ENCODE results near the gene PRELID2. TPM values are rescaled to one million over a fixed set of nuclear protein-coding genes. Genes with fewer than 3 reads are reported as not detected.
"Not testable (repeated sequence)": the region's sequence is repeated elsewhere in the genome, so short reads cannot be mapped to it uniquely, and the experiment has no call there.

Gene PRELID2
- total RNA-seq, 4 donors from 2014 or later: 1.1 to 6.7 (median 1.2) TPM; not detected in 1

DNA sequence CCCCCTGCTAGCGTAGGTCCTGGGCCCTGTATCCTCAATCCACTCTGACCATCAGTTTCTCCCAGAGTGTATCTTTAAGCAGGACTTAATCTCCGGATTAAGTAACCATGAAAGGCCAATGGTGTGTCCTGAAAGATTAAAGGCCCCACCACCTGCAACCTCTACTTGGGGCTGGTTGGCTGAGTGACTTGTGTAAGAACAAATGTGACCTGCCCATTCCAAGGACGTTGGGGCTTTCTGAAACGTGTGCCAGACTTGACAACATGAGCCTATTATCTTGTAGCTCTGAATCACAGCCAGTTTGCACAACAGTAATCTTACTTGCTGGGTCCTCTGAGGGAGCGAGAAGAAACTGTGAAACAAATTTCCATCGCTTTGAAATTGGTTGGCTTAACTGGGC, 3.1 kb upstream of the PRELID2 start:
- Histone ChIP-seq H3K27ac (no peak overlapping the region), H3K36me3 (no peaks in the 10 kb centered on the region), H3K9me3 (no peaks in the 10 kb centered on the region), H3K4me1 (peaks cover 0 to 7% of the 10 kb centered on the region in 2 donors), H3K4me3 (no peak overlapping the region), H3K27me3 (no peaks in the 10 kb centered on the region)
- no peak for DNase-seq
- no peak for TF ChIP-seq POLR2A (IDR thresholded peaks at IDR 0.05)
- TF ChIP-seq, protein P1, sequence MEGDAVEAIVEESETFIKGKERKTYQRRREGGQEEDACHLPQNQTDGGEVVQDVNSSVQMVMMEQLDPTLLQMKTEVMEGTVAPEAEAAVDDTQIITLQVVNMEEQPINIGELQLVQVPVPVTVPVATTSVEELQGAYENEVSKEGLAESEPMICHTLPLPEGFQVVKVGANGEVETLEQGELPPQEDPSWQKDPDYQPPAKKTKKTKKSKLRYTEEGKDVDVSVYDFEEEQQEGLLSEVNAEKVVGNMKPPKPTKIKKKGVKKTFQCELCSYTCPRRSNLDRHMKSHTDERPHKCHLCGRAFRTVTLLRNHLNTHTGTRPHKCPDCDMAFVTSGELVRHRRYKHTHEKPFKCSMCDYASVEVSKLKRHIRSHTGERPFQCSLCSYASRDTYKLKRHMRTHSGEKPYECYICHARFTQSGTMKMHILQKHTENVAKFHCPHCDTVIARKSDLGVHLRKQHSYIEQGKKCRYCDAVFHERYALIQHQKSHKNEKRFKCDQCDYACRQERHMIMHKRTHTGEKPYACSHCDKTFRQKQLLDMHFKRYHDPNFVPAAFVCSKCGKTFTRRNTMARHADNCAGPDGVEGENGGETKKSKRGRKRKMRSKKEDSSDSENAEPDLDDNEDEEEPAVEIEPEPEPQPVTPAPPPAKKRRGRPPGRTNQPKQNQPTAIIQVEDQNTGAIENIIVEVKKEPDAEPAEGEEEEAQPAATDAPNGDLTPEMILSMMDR (IDR thresholded peaks at IDR 0.05 in 4 of 5, conservative IDR thresholded peaks at IDR 0.05 in 1 of 5): no peak
- in situ Hi-C loops (cut with MboI; ENCODE audit: low sequenced_read_pairs in 4 of 4) (loop anchor here in 2 of 4 donors (25.0 kb wide), 1 partner anchor 1651 kb away; no protein-coding TSS in a partner anchor), intact Hi-C loops (cut with DNase I; ENCODE audit: low total_unique reads) (loop anchor here (5.0 to 10.0 kb wide), 2 partner anchors 137 to 209 kb away; no protein-coding TSS in a partner anchor)
- no peak for ATAC-seq

DNA sequence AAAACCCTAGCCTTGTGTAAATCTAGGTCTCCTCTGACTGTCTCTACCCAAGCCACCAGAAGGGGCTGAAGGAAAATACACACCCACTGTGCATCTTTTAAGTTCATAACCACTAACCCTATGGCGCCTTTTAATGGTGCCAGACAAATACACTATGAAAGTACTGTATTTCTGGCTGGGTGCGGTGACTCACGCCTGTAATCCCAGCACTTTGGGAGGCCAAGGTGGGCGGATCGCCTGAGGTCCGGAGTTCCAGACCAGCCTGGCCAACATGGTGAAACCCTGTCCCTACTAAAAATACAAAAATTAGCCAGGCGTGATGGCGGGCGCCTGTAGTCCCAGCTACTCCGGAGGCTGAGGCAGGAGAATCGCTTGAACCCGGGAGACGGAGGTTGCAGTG, 1.1 kb upstream of the PRELID2 start:
- in situ Hi-C loops (cut with MboI; ENCODE audit: low sequenced_read_pairs in 4 of 4) (loop anchor here in 2 of 4 donors (25.0 kb wide), 1 partner anchor 1649 kb away; no protein-coding TSS in a partner anchor), intact Hi-C loops (cut with DNase I; ENCODE audit: low total_unique reads) (loop anchor here (5.0 to 10.0 kb wide), 2 partner anchors 139 to 211 kb away; no protein-coding TSS in a partner anchor)
- Histone ChIP-seq H3K4me3 (peak overlapping the region in 3 of 4 donors; percentile 63 to 75 (median 66)), H3K27ac (peak overlapping the region in 1 of 4 donors; percentile 66)
- not testable (repeated sequence) for H3K27me3 ChIP-seq, DNase-seq, H3K4me1 ChIP-seq, ATAC-seq, H3K9me3 ChIP-seq, H3K36me3 ChIP-seq

DNA sequence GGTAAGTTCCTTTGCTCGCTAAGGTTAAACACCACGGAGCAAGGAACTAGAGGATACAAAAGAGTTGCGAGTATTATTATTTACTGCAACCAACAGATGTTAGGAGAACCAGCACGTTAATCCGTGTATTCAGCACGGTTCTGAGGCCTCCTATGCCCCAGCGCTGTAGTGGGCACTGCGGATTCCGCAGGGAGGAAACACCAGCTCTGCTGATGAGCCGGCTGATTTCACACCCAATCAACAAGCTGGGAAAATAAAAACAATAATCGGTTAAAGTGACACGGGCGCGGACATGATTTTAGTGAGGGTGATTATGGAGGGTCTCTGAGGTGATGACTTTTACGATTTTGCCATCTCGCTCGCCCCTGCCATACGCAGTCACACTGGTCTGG, 702 bp upstream of the PRELID2 start:
- peak overlapping the region; percentile 63 to 75 (median 67) for H3K4me3 ChIP-seq
- peak; percentile 11 to 20 for ATAC-seq
- peaks cover 2 to 7% of the 10 kb centered on the region in 2 donors for H3K4me1 ChIP-seq
- peak overlapping the region; percentile 56 to 77 (median 65) for H3K27ac ChIP-seq
- no peak for DNase-seq
- in situ Hi-C loops (cut with MboI; ENCODE audit: low sequenced_read_pairs in 4 of 4): loop anchor here in 2 of 4 donors (25.0 kb wide), 1 partner anchor 1649 kb away; no protein-coding TSS in a partner anchor
- H3K36me3 ChIP-seq: no peaks in the 10 kb centered on the region
- H3K27me3 ChIP-seq: no peaks in the 10 kb centered on the region
- no peaks in the 10 kb centered on the region for H3K9me3 ChIP-seq
- TF ChIP-seq, protein P1 (IDR thresholded peaks at IDR 0.05 in 4 of 5, conservative IDR thresholded peaks at IDR 0.05 in 1 of 5): no peak
- no peak for TF ChIP-seq POLR2A (IDR thresholded peaks at IDR 0.05)
- intact Hi-C loops (cut with DNase I; ENCODE audit: low total_unique reads): loop anchor here (5.0 to 10.0 kb wide), 2 partner anchors 139 to 211 kb away; no protein-coding TSS in a partner anchor

DNA sequence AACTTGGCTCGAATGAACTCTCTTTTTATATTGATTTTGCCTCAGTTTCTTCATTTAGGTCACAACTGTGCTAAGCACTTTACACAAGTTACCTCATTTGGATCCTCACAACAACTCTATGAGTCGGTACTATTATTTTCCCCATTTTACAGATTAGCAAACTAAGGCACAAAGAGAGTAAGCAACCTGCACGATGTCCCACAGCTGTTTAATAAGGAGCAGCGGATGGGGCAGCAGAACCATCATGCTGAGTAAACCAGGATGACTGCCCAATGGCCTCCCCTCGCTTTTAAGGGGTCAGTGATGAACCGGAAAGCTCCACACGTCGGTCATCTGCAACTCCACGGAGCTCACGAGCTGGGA, 607 bp downstream of the PRELID2 start:
- H3K4me1 ChIP-seq: peaks cover 7 to 12% of the 10 kb centered on the region in 2 donors
- intact Hi-C loops (cut with DNase I; ENCODE audit: low total_unique reads) (loop anchor here (10.0 kb wide), 1 partner anchor 140 kb away; no protein-coding TSS in a partner anchor), in situ Hi-C loops (cut with MboI; ENCODE audit: low sequenced_read_pairs in 4 of 4) (loop anchor here in 2 of 4 donors (25.0 kb wide), 1 partner anchor 1647 kb away; no protein-coding TSS in a partner anchor)
- DNase-seq (no peak), ATAC-seq (no peak)
- peak overlapping the region; percentile 63 to 75 (median 67) for H3K4me3 ChIP-seq
- no peaks in the 10 kb centered on the region for H3K27me3 ChIP-seq
- H3K9me3 ChIP-seq: no peaks in the 10 kb centered on the region
- peak overlapping the region in 3 of 4 donors; percentile 64 to 77 (median 66) for H3K27ac ChIP-seq
- TF ChIP-seq POLR2A (IDR thresholded peaks at IDR 0.05): no peak
- TF ChIP-seq, protein P1 (IDR thresholded peaks at IDR 0.05 in 4 of 5, conservative IDR thresholded peaks at IDR 0.05 in 1 of 5): no peak
- H3K36me3 ChIP-seq: no peaks in the 10 kb centered on the region

DNA sequence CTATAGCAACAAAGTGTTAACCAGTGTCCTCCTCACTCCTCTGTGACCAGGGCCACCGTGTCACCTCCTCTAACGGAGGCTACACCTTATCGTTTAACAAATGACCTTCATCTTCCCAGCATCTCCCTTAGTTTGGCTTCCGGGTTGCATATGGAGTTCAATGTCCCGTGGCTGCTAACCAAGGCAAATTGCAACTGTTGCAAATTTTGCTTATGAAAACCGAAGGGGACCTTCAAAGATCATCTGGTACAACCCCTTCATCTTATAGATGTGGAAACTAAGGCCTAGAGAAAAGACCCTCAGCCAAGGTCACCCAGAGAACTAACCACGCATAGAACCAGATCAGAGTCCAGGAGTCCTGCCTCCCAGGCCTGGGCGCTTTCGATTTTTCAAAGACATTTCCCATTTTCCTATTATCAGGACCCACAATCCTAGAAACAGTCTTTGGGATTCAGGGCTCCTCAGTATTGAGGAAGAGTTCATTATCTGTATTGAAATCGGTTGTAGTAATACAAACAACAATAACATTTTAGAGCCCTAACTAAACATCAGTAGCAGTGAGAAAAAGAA, 1.4 kb downstream of the PRELID2 start:
- H3K36me3 ChIP-seq: no peaks in the 10 kb centered on the region
- no peak overlapping the region for H3K27ac ChIP-seq
- TF ChIP-seq POLR2A (IDR thresholded peaks at IDR 0.05): no peak
- TF ChIP-seq, protein P1 (IDR thresholded peaks at IDR 0.05 in 4 of 5, conservative IDR thresholded peaks at IDR 0.05 in 1 of 5): no peak
- no peak for DNase-seq
- no peaks in the 10 kb centered on the region for H3K27me3 ChIP-seq
- H3K9me3 ChIP-seq: no peaks in the 10 kb centered on the region
- in situ Hi-C loops (cut with MboI; ENCODE audit: low sequenced_read_pairs in 4 of 4) (loop anchor here in 2 of 4 donors (25.0 kb wide), 1 partner anchor 1646 kb away; no protein-coding TSS in a partner anchor), intact Hi-C loops (cut with DNase I; ENCODE audit: low total_unique reads) (loop anchor here (10.0 kb wide), 1 partner anchor 141 kb away; no protein-coding TSS in a partner anchor)
- no peak overlapping the region for H3K4me3 ChIP-seq
- H3K4me1 ChIP-seq: peaks cover 7 to 12% of the 10 kb centered on the region in 2 donors
- no peak for ATAC-seq
